ENCODE measurements around the gene POU2F3.

The POU2F3 gene

GRCh38 chr11:120239713-120240640 is at the start of gene POU2F3:
TSS of gene POU2F3 (plus strand) at chr11:120240140. CDS start at chr11:120240344, 204 bp downstream.
- DNase-seq (ENCODE audit: low read depth), result no peak

- no peak for DNase-seq (ENCODE audit: low read depth)
Observed at GRCh38 chr11:120191058-120191457, 48.9 kb upstream of the POU2F3 start.

GRCh38 chr11:120192831-120193625 is 46.9 kb upstream of the POU2F3 start:
- no peak for DNase-seq (ENCODE audit: low read depth)

GRCh38 chr11:120194166-120194565 is 45.8 kb upstream of the POU2F3 start:
- no peak for DNase-seq (ENCODE audit: low read depth)

GRCh38 chr11:120195601-120196320 is 44.2 kb upstream of the POU2F3 start:
- no peak for DNase-seq (ENCODE audit: low read depth)

GRCh38 chr11:120196826-120197225 is 43.1 kb upstream of the POU2F3 start:
- no peak for DNase-seq (ENCODE audit: low read depth)

GRCh38 chr11:120197251-120197891 is 42.6 kb upstream of the POU2F3 start:
- DNase-seq (ENCODE audit: low read depth), result no peak

GRCh38 chr11:120197977-120198376 is 42.0 kb upstream of the POU2F3 start:
- no peak for DNase-seq (ENCODE audit: low read depth)

- no peak for DNase-seq (ENCODE audit: low read depth)
Observed at GRCh38 chr11:120198403-120198786, 41.5 kb upstream of the POU2F3 start.

- DNase-seq (ENCODE audit: low read depth), result no peak
Observed at GRCh38 chr11:120198787-120199469, 41.0 kb upstream of the POU2F3 start.

- DNase-seq (ENCODE audit: low read depth), result no peak
Observed at GRCh38 chr11:120199613-120200012, 40.3 kb upstream of the POU2F3 start.

GRCh38 chr11:120200677-120201076 is 39.3 kb upstream of the POU2F3 start:
- DNase-seq (ENCODE audit: low read depth), result no peak

GRCh38 chr11:120201653-120202052 is 38.3 kb upstream of the POU2F3 start:
- DNase-seq (ENCODE audit: low read depth), result no peak

- no peak for DNase-seq (ENCODE audit: low read depth)
Observed at GRCh38 chr11:120203626-120204025, 36.3 kb upstream of the POU2F3 start.

- DNase-seq (ENCODE audit: low read depth), result no peak
Observed at GRCh38 chr11:120205596-120206161, 34.3 kb upstream of the POU2F3 start.

- no peak for DNase-seq (ENCODE audit: low read depth)
Observed at GRCh38 chr11:120207512-120207911, 32.4 kb upstream of the POU2F3 start.

GRCh38 chr11:120208001-120208441 is 31.9 kb upstream of the POU2F3 start:
- no peak for DNase-seq (ENCODE audit: low read depth)

GRCh38 chr11:120208777-120209176 is 31.2 kb upstream of the POU2F3 start:
- no peak for DNase-seq (ENCODE audit: low read depth)

- DNase-seq (ENCODE audit: low read depth), result no peak
Observed at GRCh38 chr11:120209746-120210625, 30.0 kb upstream of the POU2F3 start.
